ENCODE results near the gene NUTM2A.
"Not testable (repeated sequence)": the region's sequence is repeated elsewhere in the genome, so short reads cannot be mapped to it uniquely, and the experiment has no call there.

Gene NUTM2A

DNA sequence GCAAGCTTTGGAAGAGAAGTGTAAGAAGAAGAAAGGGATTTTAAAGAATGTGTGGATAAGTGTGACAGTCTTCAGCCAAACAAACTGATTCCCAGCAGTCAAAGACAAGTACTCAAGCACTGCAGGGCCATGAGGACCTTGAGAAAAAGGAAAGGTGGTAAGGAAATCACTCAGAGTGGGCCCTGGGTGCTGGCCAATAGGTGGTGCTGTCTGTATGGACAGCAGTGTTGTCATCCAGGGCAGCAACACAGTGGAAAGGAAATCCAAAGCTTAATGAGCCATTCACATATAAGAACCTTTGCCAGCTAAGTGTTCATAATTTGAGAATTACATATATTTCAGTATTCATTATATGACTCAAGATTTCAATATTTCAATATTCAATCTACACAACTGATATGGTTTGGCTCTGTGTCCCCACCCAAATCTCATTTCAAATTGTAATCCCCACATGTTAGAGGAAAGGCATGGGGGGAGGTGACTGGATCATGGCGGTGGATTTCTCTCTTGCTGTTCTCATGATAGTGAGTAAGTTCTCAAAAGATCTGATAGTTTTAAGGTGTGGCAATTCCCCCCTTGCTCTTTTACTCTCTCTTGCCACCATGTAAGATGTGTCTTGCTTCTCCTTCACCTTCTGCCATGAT is 55.6 kb downstream of the NUTM2A start:
- DNase-seq = not testable (repeated sequence)

Data from fibroblast of skin of abdomen (primary cell).